Glomerular visceral epithelial cell (primary cell): ENCODE results near the gene ABI2.
"Not testable (repeated sequence)": the region's sequence is repeated elsewhere in the genome, so short reads cannot be mapped to it uniquely, and the experiment has no call there.

Experiments
- DNase-seq: peaks from one replicate; pipeline ENCODE4 v3.0.0-alpha.2; 2016; ENCODE audit errors: extremely low spot score

Gene ABI2

DNA sequence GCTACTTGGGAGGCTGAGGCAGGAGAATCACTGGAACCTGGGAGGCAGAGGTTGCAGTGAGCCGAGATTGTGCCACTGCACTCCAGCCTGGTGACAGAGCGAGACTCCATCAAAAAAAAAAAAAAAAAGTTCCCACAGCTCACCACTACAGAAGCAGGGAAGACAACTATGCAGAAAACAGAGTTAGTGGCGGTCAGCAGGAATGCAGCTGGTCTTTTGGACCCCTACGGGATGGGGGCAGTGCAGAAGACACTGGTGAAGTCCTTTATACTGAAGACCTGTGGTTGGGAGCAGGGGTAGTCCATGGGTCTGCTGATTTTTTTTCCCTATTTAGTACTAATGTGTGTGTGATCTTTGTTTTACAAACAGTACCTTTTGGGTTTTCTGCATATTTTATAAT lies 101.4 kb downstream of the ABI2 start:
- DNase-seq: not testable (repeated sequence)

DNA sequence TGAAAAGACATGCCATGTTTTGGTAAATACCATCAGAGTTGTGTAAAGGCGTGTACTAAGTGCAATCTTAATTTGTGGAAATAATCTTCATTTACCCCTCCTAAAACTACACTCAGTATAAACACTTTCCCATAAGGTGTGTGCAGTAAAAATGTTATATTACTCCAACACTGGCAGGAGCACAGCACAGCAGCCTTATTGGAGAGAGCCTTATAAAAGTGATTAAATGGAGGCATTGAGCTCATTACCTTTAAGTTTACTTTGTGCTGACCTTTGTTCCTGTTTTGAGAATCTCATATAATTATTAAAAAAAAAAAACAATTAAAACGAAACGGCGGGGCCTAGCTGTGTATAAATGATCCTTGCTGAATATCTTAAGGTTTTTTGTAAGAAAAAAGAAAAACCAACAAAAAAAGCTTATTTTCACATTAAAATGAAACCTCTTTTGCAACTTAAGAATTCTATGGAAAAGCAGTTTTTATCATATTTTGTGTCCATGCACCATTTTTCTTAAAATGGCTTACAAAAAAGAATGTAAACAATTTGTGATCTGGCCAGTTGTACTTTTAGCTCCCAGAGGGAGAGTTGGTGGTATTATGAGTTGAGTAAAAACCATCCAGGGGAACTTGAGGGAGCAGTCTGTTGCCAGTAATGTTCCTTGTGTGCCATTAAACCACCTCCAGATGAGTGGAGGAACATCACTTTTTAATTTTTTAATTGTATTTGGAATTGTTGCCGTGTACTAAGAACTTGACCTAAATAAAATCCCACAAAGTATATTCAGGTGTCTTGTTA lies 103.4 kb downstream of the ABI2 start:
- no peak for DNase-seq

DNA sequence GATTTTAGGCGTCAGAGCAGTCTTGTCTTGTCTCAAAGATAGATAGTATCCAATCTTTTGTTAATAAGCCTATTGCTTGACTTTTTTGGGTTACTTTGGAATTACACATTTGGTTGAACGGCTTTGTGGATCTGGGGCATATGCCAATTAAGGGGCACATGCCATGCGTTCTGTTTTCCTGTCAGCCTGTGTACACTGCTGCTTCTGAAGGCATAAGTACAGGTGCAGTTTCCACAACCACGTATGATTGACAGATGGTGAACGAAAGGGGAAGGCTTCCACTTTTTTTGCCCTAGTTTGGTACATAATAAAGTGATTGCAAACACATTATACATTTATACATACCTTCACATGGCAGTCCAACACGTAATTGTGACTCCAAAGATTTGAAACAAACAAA lies 104.6 kb downstream of the ABI2 start:
- no peak for DNase-seq

DNA sequence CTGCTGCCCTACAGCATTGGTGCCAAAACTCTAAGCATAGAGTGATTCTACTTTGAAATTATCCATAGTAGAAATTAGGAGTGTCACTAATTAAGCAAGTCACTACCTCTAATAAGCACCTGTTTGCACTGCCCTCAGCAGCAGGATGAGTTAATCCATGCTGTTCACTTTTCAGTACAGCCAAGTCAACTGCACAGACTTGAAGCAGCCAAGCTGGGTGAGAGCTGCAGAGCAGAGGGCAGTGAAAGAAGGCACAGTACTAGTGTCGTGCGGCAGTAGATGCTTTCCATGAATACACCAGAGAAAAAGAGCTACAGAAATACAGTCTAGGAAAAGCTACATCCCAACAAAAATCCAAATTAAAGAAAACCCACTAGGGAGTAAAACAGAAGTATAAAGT lies 108.3 kb downstream of the ABI2 start:
- DNase-seq: no peak

DNA sequence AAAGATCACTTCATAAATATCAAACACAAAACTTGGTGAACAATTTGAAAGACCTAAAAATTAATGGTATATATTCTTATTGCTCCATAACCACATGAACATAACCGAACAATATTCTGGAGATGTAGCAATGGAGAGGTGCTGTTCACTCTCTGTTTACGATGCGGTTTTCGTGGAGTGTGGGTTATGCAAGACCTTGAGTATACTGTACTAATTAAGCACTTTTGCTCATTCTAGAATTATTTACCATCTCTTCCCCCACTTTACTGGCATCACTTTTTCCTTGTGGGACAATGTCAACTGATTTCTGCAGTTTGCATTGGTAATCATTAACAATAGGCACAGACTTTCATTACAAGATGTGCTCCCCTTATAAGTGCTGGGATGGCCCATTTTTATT lies 109.3 kb downstream of the ABI2 start:
- no peak for DNase-seq

DNA sequence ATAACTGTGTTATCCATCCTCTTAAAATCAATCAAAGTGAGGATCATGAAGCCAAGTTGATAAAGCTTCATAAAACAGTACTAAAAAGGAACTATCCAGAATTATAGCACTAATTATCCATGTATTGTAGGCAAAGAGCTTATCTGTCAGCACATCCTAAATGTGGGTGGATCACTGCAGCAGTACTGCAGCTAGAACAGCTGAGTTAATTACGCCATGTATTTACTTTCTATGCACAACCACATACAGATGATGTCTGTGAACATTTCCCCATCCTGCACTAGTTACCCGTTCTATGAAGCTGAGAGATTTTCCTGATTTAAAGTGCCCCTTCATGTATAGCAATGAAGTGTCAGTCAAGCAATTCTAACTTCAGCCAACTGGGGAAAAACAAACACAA lies 110.3 kb downstream of the ABI2 start:
- no peak for DNase-seq

DNA sequence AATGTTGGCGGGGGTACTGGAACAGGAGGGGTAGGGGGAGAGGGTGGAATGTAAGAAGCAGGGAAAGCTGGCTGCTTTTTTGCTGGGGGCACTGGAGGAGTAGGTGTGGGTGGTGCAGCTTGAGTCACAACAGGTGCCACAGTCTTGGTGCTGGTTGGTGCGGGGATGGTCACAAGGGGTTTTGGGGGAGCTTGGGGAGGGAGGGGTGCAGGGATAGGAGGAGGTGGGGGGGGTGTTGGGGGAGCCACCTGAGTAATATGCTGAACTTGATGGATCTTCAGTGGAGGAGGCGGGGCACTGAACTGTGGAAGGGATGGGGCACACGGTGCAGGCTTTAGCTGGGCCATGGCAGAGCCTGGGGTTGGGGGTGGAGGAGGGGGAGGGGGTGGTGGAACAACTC lies 112.5 kb downstream of the ABI2 start:
- no peak for DNase-seq

DNA sequence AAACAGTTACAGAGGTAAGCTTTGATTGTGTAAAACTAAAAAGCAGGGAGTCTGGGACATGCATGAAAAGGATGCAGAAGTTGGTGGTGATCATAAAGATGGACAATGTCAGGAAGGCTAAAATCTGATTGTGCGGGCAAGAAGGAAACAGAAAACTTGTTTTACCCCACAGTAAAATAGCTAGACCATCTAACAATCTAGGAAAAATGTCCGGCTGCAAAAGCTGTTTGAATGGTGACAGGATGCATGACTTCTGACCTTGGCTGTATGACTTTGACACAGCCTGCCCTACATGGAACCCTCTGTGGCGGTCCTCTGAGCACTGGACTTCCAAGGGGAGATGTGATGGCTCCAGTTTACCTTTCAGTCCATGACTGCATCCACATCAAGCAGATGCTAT lies 113.3 kb downstream of the ABI2 start:
- no peak for DNase-seq

DNA sequence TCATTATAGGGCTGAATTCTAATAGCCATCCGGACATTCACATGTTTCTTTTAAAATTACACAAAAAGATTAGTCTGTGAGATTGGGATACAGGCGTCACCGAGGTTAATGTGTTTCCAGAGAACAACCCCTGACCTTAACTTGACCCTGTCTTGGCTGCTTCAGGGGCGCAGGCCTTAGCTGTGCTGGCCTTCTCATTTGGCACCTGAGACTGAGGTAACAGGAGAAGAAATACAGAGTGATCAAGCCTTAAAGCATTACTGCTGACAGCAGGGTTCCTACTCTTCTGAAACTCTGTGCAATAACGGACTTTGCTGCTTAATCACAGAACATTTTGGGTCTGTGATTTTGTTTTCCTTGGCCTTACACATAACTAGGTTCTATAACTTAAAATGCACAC lies 114.3 kb downstream of the ABI2 start:
- DNase-seq: no peak

DNA sequence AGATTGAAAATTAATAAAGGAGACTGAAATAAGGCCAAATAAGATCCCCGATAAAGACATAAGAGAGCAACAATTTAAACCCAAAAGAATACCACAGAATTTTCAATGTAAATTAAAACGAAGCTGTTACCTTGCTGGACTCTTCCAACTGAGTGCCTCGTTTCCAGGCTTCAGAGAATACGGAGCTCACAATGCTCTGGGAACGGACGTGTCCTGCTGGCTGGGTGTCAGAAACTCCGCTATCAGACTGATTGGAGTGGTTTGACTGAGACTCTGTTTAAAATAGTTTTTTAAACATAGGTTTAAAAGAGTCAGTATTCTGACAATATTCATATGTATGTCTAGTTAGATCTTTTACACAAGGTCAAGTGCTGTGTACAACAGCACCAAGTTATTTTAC lies 116.5 kb downstream of the ABI2 start:
- DNase-seq: no peak

DNA sequence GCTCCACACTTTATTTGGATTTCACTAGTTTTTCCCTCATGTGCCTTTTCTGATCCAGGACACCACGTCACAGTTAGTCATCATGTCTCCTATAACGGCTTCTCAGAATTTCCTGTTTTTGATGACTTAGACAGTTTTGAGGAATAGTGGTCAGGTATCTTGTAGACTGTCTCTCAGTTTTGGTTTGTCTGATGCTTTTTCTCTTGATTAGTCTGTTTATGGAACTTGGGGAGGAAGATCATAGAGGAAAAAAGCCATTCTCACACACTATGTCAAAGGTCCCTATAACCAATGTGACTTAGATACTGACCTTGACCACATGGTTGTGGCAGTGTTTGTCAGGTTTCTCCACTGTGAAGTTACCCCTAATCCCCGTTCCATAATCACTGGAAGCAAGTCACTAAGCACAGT lies 117.9 kb downstream of the ABI2 start:
- peak; percentile 47 for DNase-seq

DNA sequence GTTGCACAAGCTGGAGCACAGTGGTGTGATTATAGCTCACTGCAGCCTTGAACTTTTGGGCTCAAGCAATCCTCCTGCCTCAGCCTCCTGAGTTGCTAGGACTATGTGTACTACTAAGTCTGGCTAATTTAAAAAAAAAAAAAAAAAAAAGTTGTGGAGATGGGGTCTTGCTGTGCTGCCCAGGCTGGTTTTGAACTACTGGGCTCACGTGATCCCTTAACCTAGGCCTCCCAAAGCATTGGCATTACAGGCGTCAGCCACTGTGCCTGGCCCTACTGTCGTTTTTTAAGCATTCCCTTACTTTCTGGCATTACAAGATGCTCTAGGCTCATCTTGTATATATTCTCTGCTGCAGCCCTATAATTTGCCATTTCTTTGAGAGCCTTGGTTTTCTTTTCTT lies 118.6 kb downstream of the ABI2 start:
- DNase-seq: no peak

DNA sequence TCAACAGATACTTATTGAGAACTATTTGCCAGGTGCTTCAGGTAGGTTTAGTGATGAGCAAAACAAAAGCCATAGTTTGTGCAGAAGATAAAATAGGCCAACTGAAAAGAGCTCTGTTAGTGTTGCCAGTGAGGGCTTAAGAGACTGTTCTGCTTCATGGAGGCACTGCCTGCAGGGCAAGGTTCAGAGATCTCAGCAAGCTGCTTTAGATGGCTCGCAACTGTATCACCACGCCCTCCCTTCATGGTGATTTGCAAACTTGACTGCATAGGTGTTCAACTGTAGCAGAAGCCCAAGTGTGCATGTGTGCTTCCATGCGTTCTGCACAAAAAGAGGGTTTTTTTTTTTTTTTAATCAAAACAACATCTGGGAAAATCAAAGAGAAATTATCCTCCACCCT lies 122.4 kb downstream of the ABI2 start:
- no peak for DNase-seq

DNA sequence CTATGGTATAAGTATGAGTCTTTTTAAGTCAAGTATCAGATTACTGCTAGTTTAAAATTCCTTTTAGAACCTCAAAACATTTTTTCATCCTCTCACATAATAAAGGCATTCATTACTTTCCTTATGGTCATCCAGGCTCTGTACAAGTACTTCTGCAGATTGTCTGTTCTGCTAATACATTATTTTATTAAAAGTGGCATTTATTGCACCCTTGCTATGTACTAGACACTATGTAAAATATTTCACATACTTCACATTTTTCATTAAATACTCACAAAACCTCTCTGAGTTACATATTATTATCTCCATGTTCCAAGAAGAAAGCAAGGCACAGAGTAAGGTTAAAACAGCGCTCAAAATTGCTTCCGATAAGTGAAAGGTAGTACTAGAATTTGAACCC lies 122.8 kb downstream of the ABI2 start:
- DNase-seq: peak; percentile 17

DNA sequence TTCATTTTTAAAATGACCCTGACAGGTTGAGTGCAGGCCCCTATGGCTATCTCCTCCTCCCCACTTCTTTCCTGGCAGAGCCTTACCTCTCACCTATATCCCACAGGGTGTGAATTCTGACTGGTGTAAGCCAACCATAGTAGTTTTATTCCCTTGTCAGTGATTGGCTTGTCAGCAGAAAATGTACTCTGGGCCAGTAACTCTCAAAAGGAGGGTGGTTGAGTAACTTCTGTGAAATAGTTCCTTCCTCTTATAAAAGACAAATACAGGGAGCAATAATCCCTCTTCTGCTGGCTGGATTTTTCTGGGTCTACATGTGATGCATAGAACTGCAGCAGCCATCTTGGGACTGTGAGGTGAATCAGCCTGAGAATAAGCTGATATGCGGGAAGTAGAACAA lies 123.5 kb downstream of the ABI2 start:
- no peak for DNase-seq

DNA sequence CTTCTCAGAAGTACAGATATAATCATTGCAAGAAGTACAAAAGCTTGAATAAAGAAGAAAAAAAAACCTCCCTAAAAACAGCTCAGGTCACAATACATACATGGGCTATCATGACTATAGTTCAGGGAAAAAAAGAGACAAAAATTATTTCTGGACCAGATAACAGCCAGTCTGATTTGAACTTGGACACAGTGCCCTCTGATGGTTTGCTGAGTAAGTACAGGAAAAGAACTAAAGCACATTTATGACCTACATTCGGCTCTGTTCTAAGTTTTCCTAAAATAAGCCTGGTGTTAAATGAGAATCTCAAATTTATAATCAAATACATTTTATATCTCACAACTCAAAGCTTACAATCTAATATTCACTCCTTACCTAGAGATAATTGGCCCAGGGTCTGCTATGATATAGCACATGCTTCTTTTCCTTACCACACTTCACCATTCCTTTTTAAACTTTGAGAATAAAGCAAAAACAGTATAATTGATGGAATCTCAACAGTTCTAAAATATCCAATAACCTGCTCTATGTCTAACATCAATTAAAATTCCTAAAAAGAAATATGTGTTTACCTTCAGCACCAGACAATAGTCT lies 125.8 kb downstream of the ABI2 start:
- DNase-seq: peak; percentile 69

DNA sequence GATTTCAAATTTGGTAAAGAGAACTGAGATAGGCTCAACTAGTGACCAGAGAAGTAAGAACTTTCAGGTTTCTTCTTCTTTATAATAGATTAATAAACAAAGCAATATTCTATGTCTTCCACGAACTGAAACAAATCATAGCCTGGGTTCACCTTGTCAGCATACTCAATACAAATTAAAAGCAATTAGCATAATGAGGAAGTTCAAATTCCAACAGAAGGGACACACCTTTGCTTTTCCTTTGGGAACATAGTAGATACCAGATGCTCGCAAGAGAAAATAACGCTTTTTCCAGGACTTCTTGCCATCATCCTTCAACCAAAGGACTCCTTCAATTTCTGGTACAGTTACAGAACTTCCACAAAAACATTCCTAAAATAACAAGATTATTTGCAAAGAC lies 127.0 kb downstream of the ABI2 start:
- DNase-seq: no peak

DNA sequence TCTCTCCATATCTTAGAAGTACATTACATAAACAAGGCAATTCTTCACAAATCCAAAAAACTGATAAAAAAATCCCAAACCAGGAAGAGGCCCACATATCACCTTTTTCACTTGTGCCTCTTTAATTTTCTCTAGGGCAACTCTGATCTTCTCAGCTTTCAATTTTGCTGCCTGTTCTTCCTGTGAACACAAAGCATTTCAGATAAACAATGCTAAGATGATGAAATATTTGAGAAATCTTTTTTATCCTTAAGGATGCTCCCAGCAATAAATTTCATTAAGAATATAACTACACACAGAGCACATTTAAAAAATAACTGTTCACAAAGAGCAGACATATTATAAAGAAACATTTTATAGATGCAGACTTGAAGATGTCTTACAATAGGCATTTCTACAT lies 133.6 kb downstream of the ABI2 start:
- DNase-seq: no peak

DNA sequence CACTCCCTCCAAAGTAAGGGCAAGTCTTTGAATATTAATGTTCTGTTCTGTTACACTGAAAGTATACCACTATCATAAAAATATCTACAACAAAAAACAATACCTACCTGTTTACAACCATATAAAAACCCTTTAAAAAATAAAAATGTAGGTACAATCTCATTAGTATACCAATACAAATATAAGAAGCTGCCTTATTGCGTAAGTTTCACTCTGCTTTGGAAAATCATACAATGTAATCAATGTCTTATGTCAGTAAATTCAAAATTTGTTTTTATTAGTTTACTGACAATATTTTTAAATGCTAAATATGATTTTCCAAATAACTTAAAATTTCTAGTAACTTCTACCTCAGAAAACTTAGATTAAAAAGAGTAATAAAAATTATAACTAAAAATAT lies 134.1 kb downstream of the ABI2 start:
- DNase-seq: no peak

DNA sequence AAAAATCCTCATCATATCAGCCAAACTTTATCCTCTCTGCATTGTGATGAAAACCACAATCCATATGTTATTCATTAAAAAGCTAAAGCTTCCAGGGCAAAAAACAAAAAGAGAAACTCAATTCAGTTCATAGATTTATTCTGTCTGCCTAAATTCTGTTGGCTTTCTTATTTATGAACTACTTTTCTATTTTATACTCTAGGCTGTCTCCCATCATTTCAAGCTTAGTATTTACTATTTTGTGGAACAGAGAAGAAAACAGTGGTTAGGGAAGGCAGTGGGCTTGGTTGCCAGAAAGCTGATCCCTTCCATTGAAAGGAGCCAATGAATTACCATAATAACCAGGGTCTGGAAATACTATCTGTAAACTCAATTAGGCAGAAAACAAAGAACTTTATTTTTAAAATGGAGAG lies 135.1 kb downstream of the ABI2 start:
- DNase-seq: no peak

DNA sequence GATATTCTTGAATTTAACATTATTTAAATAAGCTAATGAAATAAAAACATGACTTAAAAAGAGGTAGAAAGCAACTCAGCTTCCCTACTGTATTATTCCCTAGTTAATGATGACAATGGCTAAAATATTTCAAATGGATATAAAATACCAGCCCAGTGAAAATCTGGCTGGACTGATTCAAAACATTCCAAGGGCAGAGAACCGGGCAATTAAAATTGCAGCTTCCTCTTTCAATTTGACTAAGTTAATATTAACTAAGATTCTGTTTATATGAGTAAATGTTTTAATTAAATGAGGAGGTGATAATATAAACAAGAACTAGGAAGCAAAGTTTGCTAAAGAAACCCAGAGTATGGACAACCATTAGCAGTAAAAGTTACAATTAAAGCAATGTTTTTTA lies 141.4 kb downstream of the ABI2 start:
- no peak for DNase-seq

DNA sequence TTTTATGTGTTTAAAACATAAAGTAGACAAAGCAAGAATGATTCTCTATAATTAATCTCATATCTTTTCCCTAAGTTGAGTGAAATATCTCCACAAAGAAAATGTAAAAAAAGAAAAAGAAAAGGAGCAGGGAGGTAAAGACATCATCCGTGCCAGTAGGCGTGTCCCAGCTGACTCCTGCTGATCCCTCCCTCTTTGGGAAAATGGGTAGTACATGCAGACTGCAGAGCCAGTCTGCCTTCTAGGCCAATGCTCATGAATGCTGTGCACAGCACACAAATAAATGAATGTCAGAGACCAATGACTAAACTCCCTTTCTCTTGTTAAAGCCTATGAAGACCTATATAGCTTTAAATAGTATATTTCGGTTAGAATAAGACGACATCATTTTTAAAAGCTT lies 142.2 kb downstream of the ABI2 start:
- no peak for DNase-seq

DNA sequence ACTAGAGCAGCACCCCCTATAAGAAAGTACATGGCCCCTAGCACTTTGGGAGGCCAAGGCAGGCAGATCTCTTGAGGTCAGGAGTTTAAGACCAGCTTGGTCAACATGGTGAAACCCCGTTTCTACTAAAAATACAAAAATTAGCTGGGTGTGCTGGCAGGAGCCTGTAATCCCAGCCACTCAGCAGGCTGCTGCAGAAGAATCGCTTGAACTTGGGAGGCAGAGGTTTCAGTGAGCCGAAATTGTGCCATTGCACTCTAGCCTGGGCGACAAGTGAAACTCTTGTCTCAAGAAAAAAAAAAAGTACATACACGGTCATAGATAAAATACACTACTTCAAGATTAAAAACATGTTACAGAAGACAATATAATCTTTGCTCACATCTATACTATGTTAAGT lies 143.1 kb downstream of the ABI2 start:
- DNase-seq: no peak

DNA sequence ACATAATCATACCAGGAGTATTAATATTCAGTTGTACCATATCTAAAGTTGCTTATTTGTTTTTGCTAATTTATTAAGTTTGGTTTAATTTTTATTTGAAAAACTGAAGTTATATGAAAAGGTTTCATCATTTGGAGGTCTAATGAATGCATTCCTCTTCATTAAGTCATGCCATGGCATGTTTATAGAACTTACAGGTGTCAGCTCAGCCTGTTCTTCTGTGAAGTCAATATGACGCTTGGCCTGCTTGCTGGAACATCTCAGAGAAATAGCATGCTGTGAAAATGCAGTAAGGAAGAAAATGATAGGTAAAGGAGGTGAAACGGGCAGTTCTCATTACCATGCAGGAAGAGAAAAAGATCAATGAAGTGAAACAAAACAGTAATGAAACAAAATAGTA lies 148.7 kb downstream of the ABI2 start:
- no peak for DNase-seq
